NB4 (cell line): ENCODE data around the gene GRHL1.
"Not testable (repeated sequence)": the region's sequence is repeated elsewhere in the genome, so short reads cannot be mapped to it uniquely, and the experiment has no call there.

Experiments used
- DNase-seq: peaks from one replicate; pipeline ENCODE4 v3.0.0; 2010; ENCODE audit warnings: low read depth
- H3K4me3 ChIP-seq: one replicate; pipeline ENCODE4 v1.5.1; 2011; ENCODE audit warnings: mild to moderate bottlenecking, low read depth, low read length, moderate library complexity
- MYC ChIP-seq: IDR thresholded peaks from 2 replicates; pipeline ENCODE4 v1.6.1; 2011; ENCODE audit warnings: low read depth, low read length
- POLR2A ChIP-seq: IDR thresholded peaks from 2 replicates; pipeline ENCODE4 v1.6.1; 2011; ENCODE audit warnings: mild to moderate bottlenecking; ENCODE audit not compliant: insufficient read length; ENCODE audit errors: extremely low read depth
- TF ChIP-seq, protein P1 (sequence below): IDR thresholded peaks from one replicate; pipeline ENCODE4 v1.5.1; 2012; ENCODE audit warnings: low read depth, low read length
- TF ChIP-seq, protein P2 (sequence below): IDR thresholded peaks from 2 replicates; pipeline ENCODE4 v1.6.1; 2011; ENCODE audit warnings: low read depth, low read length

GRHL1 gene

DNA sequence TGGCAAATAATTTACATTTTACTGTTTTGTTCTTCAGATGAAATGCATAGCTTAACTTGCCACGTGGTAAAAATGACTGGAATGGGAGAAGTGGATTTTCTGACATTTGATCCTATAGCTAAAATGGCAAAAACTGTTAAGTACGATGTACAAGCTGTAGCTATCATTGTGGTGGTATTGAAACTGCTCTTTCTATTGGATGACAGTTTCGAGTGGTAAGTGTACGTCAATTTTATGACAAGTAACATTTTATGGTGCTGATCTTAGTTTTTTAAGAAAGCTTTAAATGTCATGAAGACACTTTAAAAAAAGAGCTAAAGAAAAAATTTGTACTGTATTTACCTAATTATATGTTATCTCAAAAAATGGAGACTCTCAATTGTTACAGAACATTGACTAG is 40.8 kb upstream of the GRHL1 start:
- DNase-seq = no peak
- H3K4me3 ChIP-seq = no peak overlapping the region
- TF ChIP-seq, protein P1, sequence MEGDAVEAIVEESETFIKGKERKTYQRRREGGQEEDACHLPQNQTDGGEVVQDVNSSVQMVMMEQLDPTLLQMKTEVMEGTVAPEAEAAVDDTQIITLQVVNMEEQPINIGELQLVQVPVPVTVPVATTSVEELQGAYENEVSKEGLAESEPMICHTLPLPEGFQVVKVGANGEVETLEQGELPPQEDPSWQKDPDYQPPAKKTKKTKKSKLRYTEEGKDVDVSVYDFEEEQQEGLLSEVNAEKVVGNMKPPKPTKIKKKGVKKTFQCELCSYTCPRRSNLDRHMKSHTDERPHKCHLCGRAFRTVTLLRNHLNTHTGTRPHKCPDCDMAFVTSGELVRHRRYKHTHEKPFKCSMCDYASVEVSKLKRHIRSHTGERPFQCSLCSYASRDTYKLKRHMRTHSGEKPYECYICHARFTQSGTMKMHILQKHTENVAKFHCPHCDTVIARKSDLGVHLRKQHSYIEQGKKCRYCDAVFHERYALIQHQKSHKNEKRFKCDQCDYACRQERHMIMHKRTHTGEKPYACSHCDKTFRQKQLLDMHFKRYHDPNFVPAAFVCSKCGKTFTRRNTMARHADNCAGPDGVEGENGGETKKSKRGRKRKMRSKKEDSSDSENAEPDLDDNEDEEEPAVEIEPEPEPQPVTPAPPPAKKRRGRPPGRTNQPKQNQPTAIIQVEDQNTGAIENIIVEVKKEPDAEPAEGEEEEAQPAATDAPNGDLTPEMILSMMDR = no peak
- TF ChIP-seq POLR2A = no peak
- TF ChIP-seq, protein P2, sequence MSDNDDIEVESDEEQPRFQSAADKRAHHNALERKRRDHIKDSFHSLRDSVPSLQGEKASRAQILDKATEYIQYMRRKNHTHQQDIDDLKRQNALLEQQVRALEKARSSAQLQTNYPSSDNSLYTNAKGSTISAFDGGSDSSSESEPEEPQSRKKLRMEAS = no peak
- TF ChIP-seq MYC = no peak

DNA sequence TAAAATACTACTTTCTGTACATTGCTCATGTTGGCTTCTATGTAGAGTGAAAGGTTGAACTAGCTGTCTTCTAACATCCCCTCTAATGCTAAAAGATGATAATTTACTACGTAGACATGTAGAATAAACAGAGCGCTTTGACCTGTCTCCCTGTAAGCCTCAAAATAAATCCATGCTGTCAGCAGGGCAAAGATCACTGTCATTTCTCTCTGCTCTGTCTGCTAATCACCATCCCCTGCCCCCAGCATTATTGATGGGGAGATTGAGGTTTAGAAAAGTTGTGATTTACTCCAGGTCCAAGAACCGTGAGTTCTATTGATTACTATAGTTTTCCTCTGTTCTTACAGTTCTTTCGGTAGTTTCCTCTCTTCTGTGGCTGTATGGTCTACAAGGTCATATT is 39.0 kb upstream of the GRHL1 start:
- DNase-seq = no peak
- TF ChIP-seq MYC (no peak), POLR2A (no peak)
- TF ChIP-seq, protein P1 = no peak
- TF ChIP-seq, protein P2 = no peak
- no peak overlapping the region for H3K4me3 ChIP-seq

DNA sequence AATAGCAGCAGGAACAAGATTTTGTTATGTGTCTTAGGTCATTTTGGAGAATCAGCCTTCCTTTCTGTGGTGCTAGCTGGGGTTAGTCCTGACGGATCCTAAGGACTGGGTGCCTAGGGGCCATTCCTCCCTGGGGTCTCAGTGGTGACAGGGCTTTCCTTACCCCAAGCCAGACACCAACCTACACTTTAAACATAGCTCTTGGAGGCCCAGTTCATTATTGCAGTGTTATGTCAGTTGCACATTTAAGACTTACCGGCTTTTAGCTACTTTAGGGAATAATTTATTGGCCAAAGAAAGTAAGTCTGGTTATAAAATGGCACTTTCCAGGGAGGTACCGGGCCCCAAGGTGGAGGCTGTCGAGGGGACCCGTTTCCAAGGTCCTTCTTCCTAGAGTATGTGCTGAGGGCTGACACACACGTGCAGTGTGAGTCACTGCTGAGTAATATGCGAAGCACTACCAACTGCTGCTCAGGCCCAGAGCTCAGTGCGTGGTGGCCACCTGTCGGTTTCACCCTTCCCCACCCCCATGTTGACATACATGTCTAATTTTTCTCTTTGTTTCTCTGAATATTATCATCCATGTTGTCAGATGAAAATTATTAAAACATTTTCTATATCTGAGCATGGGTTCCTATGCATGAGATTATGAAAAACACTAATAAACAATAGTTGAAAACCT is 37.0 kb upstream of the GRHL1 start:
- peak; percentile 56 for DNase-seq
- H3K4me3 ChIP-seq = no peak overlapping the region
- TF ChIP-seq, protein P1 = no peak
- TF ChIP-seq MYC (no peak), POLR2A (no peak)
- TF ChIP-seq, protein P2 = peak; percentile 36; the same call in 1 of the 2 replicates

DNA sequence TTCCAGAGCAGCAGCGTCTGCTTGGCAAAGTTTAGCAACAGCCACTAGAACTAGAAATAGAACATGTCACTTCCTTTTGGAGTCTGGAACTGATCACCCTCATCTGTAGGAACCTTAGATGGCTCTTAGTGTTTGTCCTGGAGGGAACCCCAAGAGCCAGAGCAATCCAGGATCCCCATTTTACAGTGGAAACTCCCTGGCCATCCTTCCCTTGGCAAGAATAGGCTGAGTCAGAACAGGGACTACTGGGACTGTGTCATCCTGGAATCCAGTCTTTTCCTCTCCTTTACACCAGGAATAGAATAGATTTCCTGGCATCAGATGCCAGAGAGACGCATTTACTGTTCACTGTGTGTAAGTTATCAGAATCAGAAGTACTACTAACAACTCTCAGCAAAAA is 33.2 kb upstream of the GRHL1 start:
- no peak overlapping the region for H3K4me3 ChIP-seq
- TF ChIP-seq POLR2A = no peak
- TF ChIP-seq MYC = no peak
- TF ChIP-seq, protein P2 = no peak
- TF ChIP-seq, protein P1 = no peak
- DNase-seq = no peak

DNA sequence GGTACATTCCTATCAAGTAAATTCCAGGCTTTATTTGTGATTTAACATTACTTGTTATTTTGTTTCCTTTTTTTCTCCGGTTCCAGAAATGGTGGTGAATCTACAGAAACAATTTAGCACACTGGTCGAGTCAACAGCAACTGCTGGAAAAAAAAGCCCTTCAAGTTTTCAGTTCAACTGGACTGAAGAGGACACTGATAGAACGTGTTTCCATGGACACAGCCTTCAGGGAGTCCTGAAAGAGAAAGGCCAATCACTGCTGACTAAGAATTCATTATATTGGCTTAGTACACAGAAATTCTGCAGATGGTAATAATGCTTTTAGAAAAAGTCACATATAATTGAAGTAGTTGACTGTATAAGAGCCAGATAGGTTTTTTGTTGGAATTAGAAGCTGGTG is 32.0 kb upstream of the GRHL1 start:
- TF ChIP-seq, protein P2 = no peak
- TF ChIP-seq, protein P1 = no peak
- TF ChIP-seq POLR2A (no peak), MYC (no peak)
- no peak for DNase-seq
- no peak overlapping the region for H3K4me3 ChIP-seq

DNA sequence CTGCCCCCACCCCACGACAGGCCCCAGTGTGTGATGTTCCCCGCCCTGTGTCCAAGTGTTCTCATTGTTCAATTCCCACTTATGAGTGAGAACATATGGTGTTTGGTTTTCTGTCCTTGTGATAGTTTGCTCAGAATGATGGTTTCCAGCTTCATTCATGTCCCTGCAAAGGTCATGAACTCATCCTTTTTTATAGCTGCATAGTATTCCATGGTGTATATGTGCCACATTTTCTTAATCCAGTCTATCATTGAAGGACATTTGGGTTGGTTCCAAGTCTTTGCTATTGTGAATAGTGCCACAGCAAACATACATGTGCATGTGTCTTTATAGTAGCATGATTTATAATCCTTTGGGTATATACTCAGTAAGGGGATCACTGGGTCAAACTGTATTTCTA is 24.5 kb upstream of the GRHL1 start:
- DNase-seq, H3K4me3 ChIP-seq: not testable (repeated sequence)
